Upper lobe of left lung (tissue), 4 donors: ENCODE measurements around the gene PBRM1.

ENCODE experiments used
- POLR2A ChIP-seq, 4 donors: fragments of 450-650 bp; IDR thresholded peaks; one replicate each; pipeline ENCODE4 v1.5.1; 2016 to 2017; ENCODE audit warnings: antibody characterized with exemption in 4 of 4, mild to moderate bottlenecking in 2 of 4
- TF ChIP-seq, protein P1 (sequence below), 6 experiments: fragments of 450-650 bp in 4 of 6; fragments of 200-600 bp in 2 of 6; sonication (generic) in 2 of 6; IDR thresholded peaks; one replicate each; pipeline ENCODE4 v1.5.1; 2016 to 2019; ENCODE audit warnings: antibody characterized with exemption in 6 of 6

- TF ChIP-seq, protein P1, sequence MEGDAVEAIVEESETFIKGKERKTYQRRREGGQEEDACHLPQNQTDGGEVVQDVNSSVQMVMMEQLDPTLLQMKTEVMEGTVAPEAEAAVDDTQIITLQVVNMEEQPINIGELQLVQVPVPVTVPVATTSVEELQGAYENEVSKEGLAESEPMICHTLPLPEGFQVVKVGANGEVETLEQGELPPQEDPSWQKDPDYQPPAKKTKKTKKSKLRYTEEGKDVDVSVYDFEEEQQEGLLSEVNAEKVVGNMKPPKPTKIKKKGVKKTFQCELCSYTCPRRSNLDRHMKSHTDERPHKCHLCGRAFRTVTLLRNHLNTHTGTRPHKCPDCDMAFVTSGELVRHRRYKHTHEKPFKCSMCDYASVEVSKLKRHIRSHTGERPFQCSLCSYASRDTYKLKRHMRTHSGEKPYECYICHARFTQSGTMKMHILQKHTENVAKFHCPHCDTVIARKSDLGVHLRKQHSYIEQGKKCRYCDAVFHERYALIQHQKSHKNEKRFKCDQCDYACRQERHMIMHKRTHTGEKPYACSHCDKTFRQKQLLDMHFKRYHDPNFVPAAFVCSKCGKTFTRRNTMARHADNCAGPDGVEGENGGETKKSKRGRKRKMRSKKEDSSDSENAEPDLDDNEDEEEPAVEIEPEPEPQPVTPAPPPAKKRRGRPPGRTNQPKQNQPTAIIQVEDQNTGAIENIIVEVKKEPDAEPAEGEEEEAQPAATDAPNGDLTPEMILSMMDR (IDR thresholded peaks at IDR 0.05) = no peak
- no peak for TF ChIP-seq POLR2A (IDR thresholded peaks at IDR 0.05)
These were observed 11.3 kb upstream of the PBRM1 start for GRCh38 chr3:52696830-52697631.
